ENCODE results near the gene LRIT1.
A peak's percentile ranks its signal among the peaks of the same experiment; 100 is the strongest.
"Not testable (repeated sequence)": the region's sequence is repeated elsewhere in the genome, so short reads cannot be mapped to it uniquely, and the experiment has no call there.

LRIT1 gene

GRCh38 chr10:84241185-84241790 is at the start of gene LRIT1:
LRIT1 (minus strand) TSS chr10:84241546; CDS start chr10:84241439, 107 bp downstream.
- no peak for DNase-seq

GRCh38 chr10:84290235-84290634 is 48.9 kb upstream of the LRIT1 start:
- no peak for DNase-seq

GRCh38 chr10:84289521-84290200 is 48.3 kb upstream of the LRIT1 start:
- DNase-seq = no peak

GRCh38 chr10:84288151-84288550 is 46.8 kb upstream of the LRIT1 start:
- DNase-seq = no peak

GRCh38 chr10:84286695-84287094 is 45.3 kb upstream of the LRIT1 start:
- DNase-seq = no peak

GRCh38 chr10:84279876-84280475 is 38.6 kb upstream of the LRIT1 start:
- DNase-seq = not testable (repeated sequence)

- no peak for DNase-seq
Observed at GRCh38 chr10:84270708-84271107, 29.4 kb upstream of the LRIT1 start.

- no peak for DNase-seq
Observed at GRCh38 chr10:84269773-84270172, 28.4 kb upstream of the LRIT1 start.

GRCh38 chr10:84269162-84269561 is 27.8 kb upstream of the LRIT1 start:
- DNase-seq = no peak

GRCh38 chr10:84267503-84268126 is 26.3 kb upstream of the LRIT1 start:
- peak in 19 of 56 donors; percentile 5 to 66 (median 21) for DNase-seq

GRCh38 chr10:84265418-84265817 is 24.1 kb upstream of the LRIT1 start:
- peak in 13 of 56 donors; percentile 6 to 58 (median 18) for DNase-seq

- DNase-seq = peak in 52 of 56 donors; percentile 19 to 89 (median 58)
Observed at GRCh38 chr10:84264611-84265141, 23.3 kb upstream of the LRIT1 start.

GRCh38 chr10:84263716-84264115 is 22.4 kb upstream of the LRIT1 start:
- no peak for DNase-seq

- no peak for DNase-seq
Observed at GRCh38 chr10:84262190-84262956, 21.0 kb upstream of the LRIT1 start.

GRCh38 chr10:84261236-84261915 is 20.0 kb upstream of the LRIT1 start:
- no peak for DNase-seq

GRCh38 chr10:84258034-84258695 is 16.8 kb upstream of the LRIT1 start:
- no peak for DNase-seq

GRCh38 chr10:84257343-84258020 is 16.1 kb upstream of the LRIT1 start:
- DNase-seq = no peak

GRCh38 chr10:84256510-84257342 is 15.4 kb upstream of the LRIT1 start:
- DNase-seq = peak in 35 of 56 donors; percentile 6 to 77 (median 42)
